HL-60 (cell line): Measurements from ENCODE around the gene IL11RA.

Source experiments
- DNase-seq, 2 experiments: peaks; one replicate each; pipeline ENCODE4 v3.0.0-alpha.2; 2010 to 2020; ENCODE audit warnings: low read depth in 1 of 2, low spot score in 1 of 2
- H3K27ac ChIP-seq: fragments of 250-450 bp; sonication (Bioruptor Pico); replicated peaks from 2 replicates; pipeline ENCODE4 v1.5.1; 2020; ENCODE audit warnings: mild to moderate bottlenecking, moderate library complexity
- H3K27me3 ChIP-seq: fragments of 250-450 bp; sonication (Bioruptor Pico); 2 replicates; pipeline ENCODE4 v1.5.1; 2021; ENCODE audit warnings: mild to moderate bottlenecking, moderate library complexity; ENCODE audit not compliant: insufficient read depth, poor library complexity, severe bottlenecking
- H3K4me3 ChIP-seq: replicated peaks from 2 replicates; pipeline ENCODE4 v1.5.1; 2011; ENCODE audit warnings: mild to moderate bottlenecking, control low read depth, low read length; ENCODE audit not compliant: insufficient read depth
- GABPA ChIP-seq: IDR thresholded peaks from 2 replicates; pipeline ENCODE4 v1.6.1; 2012; ENCODE audit warnings: low read depth
- POLR2AphosphoS5 ChIP-seq: IDR thresholded peaks from 2 replicates; pipeline ENCODE4 v1.6.1; 2012; ENCODE audit warnings: low read depth
- REST ChIP-seq: IDR thresholded peaks from 2 replicates; pipeline ENCODE4 v1.6.1; 2012; ENCODE audit warnings: low read depth; ENCODE audit not compliant: insufficient replicate concordance
- SPI1 ChIP-seq: IDR thresholded peaks from 2 replicates; pipeline ENCODE4 v1.6.1; 2012; ENCODE audit warnings: low read depth, mild to moderate bottlenecking, borderline replicate concordance
- TF ChIP-seq, protein P1 (sequence below): IDR thresholded peaks from one replicate; pipeline ENCODE4 v1.5.1; 2011; ENCODE audit warnings: low read length, control low read depth, inconsistent platforms; ENCODE audit not compliant: insufficient read depth

Gene IL11RA

DNA sequence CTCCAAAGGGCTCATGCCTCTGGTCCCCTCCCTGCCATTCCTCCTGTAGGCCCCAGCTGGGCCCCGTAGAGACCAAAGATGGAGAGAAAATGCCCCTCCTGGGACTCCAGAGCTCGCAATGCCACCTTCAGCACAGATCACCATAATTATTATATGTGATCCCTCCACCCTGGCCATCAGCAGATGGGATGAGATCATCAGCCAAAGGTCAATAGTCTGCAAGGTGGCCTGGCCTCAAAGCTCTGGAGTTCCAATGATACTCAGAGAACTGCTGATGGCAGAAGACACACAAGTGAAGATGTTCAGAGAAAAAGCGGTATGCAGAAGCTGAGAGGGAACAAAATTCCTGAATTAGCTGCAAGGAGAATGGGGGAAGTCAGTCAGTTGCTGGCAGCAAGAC lies 45.1 kb upstream of the IL11RA start:
- Histone ChIP-seq H3K4me3 (no peak overlapping the region), H3K27ac (no peak overlapping the region), H3K27me3 (no peaks in the 10 kb centered on the region)
- TF ChIP-seq SPI1 (no peak), POLR2AphosphoS5 (no peak), GABPA (no peak), REST (no peak)
- TF ChIP-seq, protein P1, sequence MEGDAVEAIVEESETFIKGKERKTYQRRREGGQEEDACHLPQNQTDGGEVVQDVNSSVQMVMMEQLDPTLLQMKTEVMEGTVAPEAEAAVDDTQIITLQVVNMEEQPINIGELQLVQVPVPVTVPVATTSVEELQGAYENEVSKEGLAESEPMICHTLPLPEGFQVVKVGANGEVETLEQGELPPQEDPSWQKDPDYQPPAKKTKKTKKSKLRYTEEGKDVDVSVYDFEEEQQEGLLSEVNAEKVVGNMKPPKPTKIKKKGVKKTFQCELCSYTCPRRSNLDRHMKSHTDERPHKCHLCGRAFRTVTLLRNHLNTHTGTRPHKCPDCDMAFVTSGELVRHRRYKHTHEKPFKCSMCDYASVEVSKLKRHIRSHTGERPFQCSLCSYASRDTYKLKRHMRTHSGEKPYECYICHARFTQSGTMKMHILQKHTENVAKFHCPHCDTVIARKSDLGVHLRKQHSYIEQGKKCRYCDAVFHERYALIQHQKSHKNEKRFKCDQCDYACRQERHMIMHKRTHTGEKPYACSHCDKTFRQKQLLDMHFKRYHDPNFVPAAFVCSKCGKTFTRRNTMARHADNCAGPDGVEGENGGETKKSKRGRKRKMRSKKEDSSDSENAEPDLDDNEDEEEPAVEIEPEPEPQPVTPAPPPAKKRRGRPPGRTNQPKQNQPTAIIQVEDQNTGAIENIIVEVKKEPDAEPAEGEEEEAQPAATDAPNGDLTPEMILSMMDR = no peak
- no peak for DNase-seq

- Histone ChIP-seq H3K27ac (no peak overlapping the region), H3K4me3 (no peak overlapping the region), H3K27me3 (no peaks in the 10 kb centered on the region)
- no peak for TF ChIP-seq REST
- TF ChIP-seq, protein P1 = no peak
- no peak for TF ChIP-seq SPI1
- TF ChIP-seq GABPA = no peak
- DNase-seq = no peak
Measured at GRCh38 chr9:34607331-34607730, 44.7 kb upstream of the IL11RA start.

GRCh38 chr9:34610434-34611206 lies 41.4 kb upstream of the IL11RA start:
- peak in 1 of 2 experiments; percentile 81 for DNase-seq
- Histone ChIP-seq H3K4me3 (no peak overlapping the region; the same call in 1 of the 2 replicates), H3K27me3 (no peaks in the 10 kb centered on the region), H3K27ac (no peak overlapping the region)
- TF ChIP-seq, protein P1 = no peak
- TF ChIP-seq GABPA (no peak), REST (no peak), SPI1 (no peak), POLR2AphosphoS5 (no peak)
